GM21576 (cell line): ENCODE results near the gene BICD2.
"Not testable (repeated sequence)": the region's sequence is repeated elsewhere in the genome, so short reads cannot be mapped to it uniquely, and the experiment has no call there.

Source experiments
- ATAC-seq: cut with Tn5 transposase; IDR thresholded peaks from one replicate; pipeline ENCODE4 v1.9.1; 2021; ENCODE audit warnings: mild to moderate bottlenecking, moderate library complexity; ENCODE audit not compliant: unreplicated experiment

Gene BICD2

GRCh38 chr9:92764381-92764987 lies at the start of gene BICD2:
Gene BICD2, minus strand, starts transcription at chr9:92764833. Its CDS starts 89 bp downstream, at chr9:92764744.
- ATAC-seq: peak; percentile 91

DNA sequence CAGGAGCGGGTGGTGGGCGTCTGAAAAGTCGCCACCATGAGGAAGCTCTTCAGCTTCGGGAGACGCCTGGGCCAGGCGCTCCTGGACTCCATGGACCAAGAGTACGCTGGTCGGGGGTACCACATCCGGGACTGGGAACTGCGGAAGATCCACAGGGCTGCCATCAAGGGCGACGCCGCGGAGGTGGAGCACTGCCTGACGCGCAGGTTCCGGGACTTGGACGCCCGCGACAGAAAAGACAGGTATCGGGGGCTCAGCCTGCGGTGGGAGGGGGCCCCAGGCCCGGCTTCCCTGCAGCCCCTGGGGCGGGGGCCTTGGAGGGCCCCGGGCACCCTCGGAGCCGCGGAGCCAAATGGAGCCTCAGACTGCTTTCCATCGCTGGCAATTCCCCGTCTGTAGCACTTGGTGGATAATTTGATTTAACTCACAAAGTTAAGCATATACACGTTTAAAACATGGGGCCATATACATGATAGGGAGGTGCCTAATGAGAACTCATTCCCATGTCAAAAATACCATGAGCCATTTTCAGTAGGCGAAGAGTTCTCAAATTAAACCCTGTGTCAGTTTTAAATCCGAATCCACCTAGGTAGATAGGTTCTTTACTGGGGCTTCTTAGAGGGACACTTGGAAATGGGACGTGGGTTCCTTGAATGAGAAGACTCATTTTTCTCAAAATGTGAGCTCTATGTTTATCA lies 45.1 kb upstream of the BICD2 start:
- not testable (repeated sequence) for ATAC-seq

DNA sequence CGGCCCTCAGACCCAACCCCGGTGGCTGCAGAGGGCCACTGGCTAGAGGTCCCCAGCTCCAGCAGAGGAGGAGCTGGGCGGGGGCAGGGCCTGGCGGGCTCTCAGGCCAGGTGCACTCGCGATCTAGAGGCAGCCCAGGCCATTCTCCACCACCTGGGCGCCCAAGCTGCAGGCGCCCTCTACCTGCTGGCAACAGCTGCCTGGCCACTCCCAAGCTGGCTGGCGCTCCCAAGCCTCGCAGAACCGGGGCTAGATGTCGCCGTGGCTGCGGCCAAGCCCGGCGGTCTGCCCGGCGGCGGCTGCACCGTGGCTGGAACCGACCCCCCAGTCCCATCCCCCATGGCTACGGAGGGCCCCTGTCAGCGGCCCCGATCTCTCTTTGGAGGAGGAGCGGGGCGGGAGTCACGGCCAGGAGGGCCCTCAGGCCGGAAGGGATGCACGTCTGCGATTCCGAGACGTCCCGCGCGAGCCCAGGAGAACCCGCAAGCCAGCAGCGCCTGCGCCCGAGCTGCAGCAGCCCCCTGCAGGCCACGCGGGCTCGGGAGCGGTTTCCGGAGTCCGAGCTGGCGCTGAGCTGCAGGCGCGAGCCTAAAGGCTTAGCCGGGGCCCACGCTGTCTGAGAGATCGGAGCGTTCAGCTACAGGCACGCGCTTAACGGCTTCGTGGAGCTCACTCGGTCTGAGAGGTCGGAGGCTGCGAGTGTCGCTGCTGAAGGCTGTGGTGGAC lies 44.3 kb upstream of the BICD2 start:
- ATAC-seq: no peak

DNA sequence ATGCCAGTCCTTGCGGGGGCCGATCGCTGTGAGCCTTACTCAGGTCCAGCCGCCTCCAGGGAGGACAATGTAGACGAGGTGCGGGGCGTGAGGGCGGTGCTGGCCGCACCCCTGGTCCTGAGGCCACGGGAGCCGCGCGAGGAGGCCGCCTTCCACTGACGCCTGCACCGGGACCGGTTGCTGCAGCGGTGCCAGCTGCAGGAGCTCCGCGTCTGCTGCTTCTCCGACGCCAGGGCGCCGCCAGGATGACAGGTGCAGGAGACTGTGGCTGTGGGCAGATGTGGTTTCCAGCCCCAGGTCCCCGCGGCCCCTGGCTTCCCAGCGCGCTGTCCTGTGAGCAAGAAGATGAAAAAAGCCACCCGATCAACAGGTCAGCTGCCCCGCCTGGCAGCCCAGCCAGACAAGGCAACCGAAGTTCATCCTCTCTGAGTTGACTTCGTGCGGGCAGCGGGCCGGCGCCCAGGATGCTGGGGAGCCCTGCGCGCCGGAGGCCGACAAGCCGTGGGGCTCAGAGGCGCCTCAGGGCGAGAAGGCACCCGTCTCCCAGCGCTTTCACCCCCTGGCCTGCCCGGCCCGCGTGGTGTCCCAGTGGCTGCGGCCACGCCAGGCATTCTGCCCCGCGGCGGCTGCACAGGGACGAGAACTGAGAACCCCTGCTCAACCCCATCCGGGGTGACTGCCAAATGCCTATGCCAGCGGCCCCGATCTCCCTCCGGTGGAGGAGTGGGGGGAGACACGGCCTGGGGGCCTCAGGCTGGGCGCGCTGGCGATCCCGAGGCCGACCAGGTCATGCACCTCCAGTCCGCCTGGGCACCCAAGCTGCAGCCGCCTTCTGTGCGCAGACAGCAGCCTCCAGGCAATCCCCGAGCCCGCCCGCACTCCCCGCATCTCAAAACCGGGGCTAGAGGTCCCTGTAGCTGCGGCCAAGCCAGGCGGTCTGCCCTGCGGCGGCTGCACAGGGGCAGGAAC lies 43.4 kb upstream of the BICD2 start:
- ATAC-seq: no peak

GRCh38 chr9:92807031-92807756 lies 42.6 kb upstream of the BICD2 start:
- ATAC-seq: no peak

DNA sequence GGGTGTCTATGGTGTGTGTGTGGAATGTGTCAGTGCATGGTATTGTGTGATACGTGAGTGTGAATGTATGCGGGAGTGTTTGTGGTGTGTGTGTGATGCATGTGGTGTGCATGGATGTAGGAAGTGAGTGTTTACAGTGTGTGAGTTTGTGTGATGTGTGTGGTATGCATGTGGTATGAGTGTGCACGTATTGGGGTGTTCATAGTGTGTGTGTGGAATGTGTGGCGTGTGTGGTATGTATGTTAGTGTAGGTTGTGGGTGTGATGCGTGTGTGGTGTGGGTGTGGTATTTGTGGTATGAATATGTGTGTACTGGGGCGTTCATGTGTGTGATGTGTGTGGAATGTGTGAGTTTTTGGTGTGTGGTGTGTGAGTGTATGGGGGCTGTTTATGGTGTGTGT lies 40.1 kb upstream of the BICD2 start:
- ATAC-seq: no peak

DNA sequence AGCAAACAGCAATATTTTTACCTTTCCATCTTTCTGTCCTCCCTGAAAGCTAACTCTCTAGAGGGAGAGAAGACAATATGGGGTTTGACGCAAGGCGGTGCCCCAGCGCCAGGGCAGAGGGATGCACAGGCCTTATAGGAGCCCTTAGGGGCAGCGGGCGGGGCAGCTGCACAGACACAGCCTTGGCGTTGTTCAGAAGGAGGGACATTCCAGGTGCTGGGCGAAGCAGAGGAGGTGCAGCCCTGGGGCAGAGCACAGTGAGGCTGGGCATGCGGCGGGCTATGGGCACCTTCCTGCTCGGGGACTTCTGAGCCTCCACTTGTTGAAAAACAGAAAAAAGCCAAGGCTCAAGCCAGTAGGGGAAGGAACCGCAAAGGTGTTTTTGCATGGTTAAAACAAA lies 33.7 kb upstream of the BICD2 start:
- ATAC-seq: no peak

- ATAC-seq: not testable (repeated sequence)
These were observed 31.7 kb upstream of the BICD2 start for GRCh38 chr9:92796337-92796804.

DNA sequence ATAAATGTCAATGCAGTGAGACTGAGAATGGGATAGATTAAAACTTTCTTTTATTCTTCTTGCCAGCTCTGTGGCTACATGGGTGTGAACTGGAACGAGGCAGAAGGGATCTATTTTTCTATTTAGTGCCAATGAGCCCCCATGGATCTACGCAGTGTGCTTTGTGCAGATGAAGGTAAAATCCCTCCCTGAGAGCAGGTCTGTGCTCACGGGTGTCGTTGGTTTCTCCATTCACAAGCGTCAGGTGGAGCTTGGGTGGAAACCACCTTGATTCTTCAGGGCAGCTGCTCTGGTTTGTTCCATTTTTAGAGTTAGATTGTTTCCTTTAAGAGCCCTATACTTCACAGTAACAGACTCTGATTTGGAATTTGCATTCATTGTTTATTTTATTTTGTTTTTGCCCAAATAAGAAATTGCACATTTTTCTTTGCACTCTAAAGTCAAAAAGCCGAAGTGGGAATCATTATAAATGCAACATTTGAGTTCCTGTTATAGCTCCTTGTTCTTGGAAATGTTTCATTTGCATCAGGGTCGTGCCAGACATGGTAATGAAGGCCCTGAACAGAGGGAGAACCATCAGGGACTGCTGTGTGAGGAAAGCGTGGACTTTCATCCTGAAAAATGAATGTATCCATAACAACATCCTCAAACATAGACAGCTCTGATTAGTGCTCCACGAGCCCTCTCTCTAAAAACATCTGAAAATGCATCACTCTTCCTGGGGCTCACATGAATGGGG lies 31.1 kb upstream of the BICD2 start:
- no peak for ATAC-seq

DNA sequence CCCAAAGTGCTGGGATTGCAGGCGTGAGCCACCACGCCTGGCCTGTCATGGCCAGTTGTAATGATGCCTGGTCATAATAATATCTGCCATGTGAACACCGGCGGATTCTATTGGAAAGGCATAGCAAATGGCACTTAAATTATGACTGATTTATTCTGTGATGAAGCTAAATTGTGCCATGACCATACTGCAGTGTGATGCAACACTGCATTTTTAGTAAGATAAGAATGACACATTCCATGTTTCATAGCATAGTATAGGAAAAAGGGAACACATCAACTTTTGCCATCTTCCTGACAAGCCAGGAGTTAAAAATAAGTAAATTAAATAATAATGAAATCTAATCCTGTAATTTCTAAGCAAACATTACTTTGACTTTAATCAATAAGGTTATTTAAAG lies 30.4 kb upstream of the BICD2 start:
- no peak for ATAC-seq

DNA sequence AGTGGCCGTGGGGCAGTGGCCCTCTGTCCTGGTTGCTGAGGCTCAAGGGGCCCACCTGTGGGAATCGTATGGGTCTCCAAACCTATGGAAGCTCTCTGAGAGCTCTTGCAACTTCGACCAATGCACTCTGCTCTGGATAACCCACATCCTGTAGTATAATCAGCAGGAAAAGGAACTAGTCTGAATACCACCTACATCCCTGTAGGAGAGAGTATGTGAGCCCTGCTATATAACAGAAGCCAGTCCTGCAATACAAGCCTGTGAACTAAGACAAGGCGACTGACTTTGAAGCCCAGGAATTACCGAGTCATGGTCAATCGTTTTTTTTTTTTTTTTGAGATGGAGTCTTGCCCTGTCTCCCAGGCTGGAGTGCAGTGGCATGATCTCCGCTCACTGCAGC lies 29.8 kb upstream of the BICD2 start:
- ATAC-seq: no peak

- no peak for ATAC-seq
These were observed 26.2 kb upstream of the BICD2 start for GRCh38 chr9:92790542-92791527.

DNA sequence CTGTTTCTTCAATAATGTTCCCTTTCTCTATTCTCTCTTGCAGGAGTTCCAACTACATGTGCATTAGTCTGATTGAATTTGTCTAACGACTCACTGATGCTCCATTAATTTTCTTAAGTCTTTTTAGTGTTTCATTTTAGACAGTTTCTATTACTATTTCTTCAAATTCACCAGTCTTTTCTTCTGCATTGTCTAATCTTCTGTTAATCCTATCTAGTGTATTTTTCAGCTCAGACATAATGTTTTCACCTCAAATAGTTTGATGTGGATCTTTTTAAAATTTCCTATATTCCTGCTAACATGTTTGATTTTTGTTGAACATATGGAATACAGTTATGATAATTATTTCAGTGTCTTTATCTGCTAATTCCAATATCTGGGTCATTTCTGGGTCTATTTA lies 21.7 kb upstream of the BICD2 start:
- ATAC-seq: no peak

- ATAC-seq: no peak
These were observed 17.3 kb upstream of the BICD2 start for GRCh38 chr9:92781899-92782298.

GRCh38 chr9:92780206-92780605 lies 15.6 kb upstream of the BICD2 start:
- no peak for ATAC-seq

GRCh38 chr9:92775466-92775865 lies 10.8 kb upstream of the BICD2 start:
- no peak for ATAC-seq

DNA sequence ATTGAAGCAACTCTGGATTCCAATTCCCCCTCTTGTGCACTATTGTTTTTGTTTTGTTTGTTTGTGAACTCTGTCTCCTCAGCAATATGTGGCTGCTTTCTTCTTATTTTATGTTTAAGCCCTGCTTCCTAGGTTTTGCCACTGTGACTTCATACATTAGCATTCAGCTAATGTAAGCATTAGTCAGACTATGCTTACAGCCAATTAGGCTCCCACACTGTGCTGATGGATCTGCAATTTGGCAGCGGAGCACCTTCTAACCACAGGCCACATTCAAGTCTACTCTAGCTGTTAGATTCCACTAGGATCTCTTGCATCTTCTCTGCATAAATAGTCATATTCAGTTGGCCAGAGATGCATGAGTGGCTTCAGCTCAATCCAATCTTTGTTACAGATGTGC lies 9.6 kb upstream of the BICD2 start:
- ATAC-seq: no peak

DNA sequence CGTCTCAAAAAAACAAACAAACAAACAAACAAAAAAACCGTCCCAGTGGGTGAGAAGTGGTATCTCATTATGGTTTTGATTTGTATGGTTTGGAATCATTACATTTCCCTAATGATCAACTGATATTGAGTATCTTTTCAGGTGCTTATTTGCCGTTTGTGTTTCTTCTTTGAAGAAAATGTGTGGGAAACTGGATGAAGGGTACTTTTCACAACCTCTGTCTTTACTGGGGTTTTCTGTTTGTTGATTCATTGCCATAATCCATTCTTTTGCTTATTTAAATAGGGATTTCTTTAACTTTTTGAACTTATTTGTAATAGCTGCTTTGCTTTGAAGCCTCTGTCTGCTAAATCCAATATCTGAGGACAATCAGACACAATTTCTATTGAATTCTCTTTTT lies 9.2 kb upstream of the BICD2 start:
- no peak for ATAC-seq
